HepG2 (cell line): ENCODE measurements around the gene CNTNAP1. TPM values are rescaled to one million over a fixed set of nuclear protein-coding genes. Genes with fewer than 3 reads are reported as not detected.

Source experiments
- MED1 ChIP-seq: sonication (generic); formaldehyde crosslinking; IDR thresholded peaks from 2 replicates; pipeline ENCODE4 v1.4.0; 2020; ENCODE audit warnings: missing genetic modification reagents
- SCMH1 ChIP-seq: sonication (generic); formaldehyde crosslinking; IDR thresholded peaks from 2 replicates; pipeline ENCODE4 v1.9.0; 2021; ENCODE audit warnings: missing genetic modification reagents, mild to moderate bottlenecking, borderline replicate concordance
- ZBTB40 ChIP-seq, 2 experiments: fragments of 450-650 bp in 1 of 2; sonication (generic) in 1 of 2; formaldehyde crosslinking in 1 of 2; IDR thresholded peaks; 2 replicates each; pipeline versions ENCODE4 v1.6.1 to v1.8.0; 2016 to 2022; ENCODE audit warnings: antibody characterized with exemption in 1 of 2, mild to moderate bottlenecking in 1 of 2, missing genetic modification reagents in 1 of 2
- ZNF124 ChIP-seq: sonication (generic); formaldehyde crosslinking; IDR thresholded peaks from 2 replicates; pipeline ENCODE4 v1.4.0; 2020; ENCODE audit warnings: missing genetic modification reagents
- ZNF407 ChIP-seq: sonication (generic); formaldehyde crosslinking; IDR thresholded peaks from one replicate; pipeline ENCODE4 v1.5.1; 2020; ENCODE audit warnings: mild to moderate bottlenecking, missing genetic modification reagents; ENCODE audit errors: not compliant biosample characterization
- ZNF513 ChIP-seq: sonication (generic); formaldehyde crosslinking; conservative IDR thresholded peaks from 2 replicates; pipeline ENCODE4 v1.5.0; 2020; ENCODE audit warnings: missing genetic modification reagents
- ZNF562 ChIP-seq: sonication (generic); formaldehyde crosslinking; IDR thresholded peaks from 2 replicates; pipeline ENCODE4 v1.8.0; 2022; ENCODE audit warnings: missing genetic modification reagents, borderline replicate concordance
- ZNF772 ChIP-seq: sonication (generic); formaldehyde crosslinking; IDR thresholded peaks from 2 replicates; pipeline ENCODE4 v1.5.0; 2020; ENCODE audit warnings: mild to moderate bottlenecking, missing genetic modification reagents
- polyA plus RNA-seq, 8 experiments: library from polyadenylated mRNA; depleted of rRNA in 3 of 8; stranded (reverse) in 7 of 8; unstranded in 1 of 8; fragments of >200 nt; fragmentation: Illumina TruSeq in 4 of 8; extraction: Trizol in 4 of 8; gene quantifications; 2 replicates each; pipeline versions ENCODE4 v1.2.1 to v1.2.3, GENCODE V29; 2011 to 2016; ENCODE audit warnings: low read depth in 4 of 8, missing spikeins in 1 of 8, mixed read lengths in 1 of 8; ENCODE audit not compliant: insufficient read depth in 1 of 8
- total RNA-seq, 5 experiments: library from RNA; depleted of rRNA; stranded (reverse); fragments of >200 nt; fragmentation: Illumina TruSeq; extraction: Trizol; gene quantifications; 2 replicates each; pipeline ENCODE4 v1.2.3, GENCODE V29; 2016; ENCODE audit warnings: low read depth in 1 of 5

The CNTNAP1 gene
- total and polyA plus RNA-seq, 2 of the 13 experiments (the other 11 are each of a cell fraction or from before 2014, with no cell fraction given) = 4.5 to 7.7 TPM

GRCh38 chr17:42676424-42677011 is 5.8 kb upstream of the CNTNAP1 start, which contains the start of gene PLEKHH3 (continued):
- TF ChIP-seq ZBTB40 (IDR thresholded peaks at IDR 0.05) (no peak), ZBTB40 (CRISPR knock-in tag; IDR thresholded peaks at IDR 0.05) (0 out of 2 replicates have a peak, but pooled peaks have one; percentile 10), SCMH1 (CRISPR knock-in tag) (no peak), ZNF124 (peak; percentile 9; the same call in 1 of the 2 replicates), ZNF407 (peak; percentile 82), ZNF513 (CRISPR knock-in tag) (no peak), MED1 (CRISPR knock-in tag) (peak; percentile 46), ZNF772 (no peak), ZNF562 (CRISPR knock-in tag) (no peak)
